ENCODE results near the gene PRR15.

The PRR15 gene

DNA sequence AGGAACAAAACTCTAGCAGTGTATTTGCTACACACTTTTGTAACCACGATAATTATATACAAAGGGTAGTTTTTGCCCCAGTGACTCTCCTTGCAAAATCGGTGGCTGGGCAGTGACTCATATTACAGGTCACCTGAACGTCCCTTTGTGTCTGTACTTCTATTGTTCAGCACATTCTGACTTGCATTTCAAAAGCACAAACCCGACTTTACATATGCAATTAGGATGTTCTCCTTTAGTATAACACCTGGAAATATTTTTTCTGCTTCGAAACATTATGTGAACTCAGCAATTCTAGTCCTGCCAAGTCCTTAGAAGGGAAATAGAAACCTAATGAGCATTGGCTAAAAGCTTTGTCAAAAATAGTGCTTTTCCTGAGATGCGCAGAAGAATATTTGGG, 6.0 kb downstream of the PRR15 start:
- DNase-seq (ENCODE audit: low spot score), result no peak

- DNase-seq (ENCODE audit: low spot score), result no peak
Observed at GRCh38 chr7:29572558-29572957, 8.9 kb downstream of the PRR15 start.

- no peak for DNase-seq (ENCODE audit: low spot score)
Observed at GRCh38 chr7:29573567-29573966, 9.9 kb downstream of the PRR15 start.

DNA sequence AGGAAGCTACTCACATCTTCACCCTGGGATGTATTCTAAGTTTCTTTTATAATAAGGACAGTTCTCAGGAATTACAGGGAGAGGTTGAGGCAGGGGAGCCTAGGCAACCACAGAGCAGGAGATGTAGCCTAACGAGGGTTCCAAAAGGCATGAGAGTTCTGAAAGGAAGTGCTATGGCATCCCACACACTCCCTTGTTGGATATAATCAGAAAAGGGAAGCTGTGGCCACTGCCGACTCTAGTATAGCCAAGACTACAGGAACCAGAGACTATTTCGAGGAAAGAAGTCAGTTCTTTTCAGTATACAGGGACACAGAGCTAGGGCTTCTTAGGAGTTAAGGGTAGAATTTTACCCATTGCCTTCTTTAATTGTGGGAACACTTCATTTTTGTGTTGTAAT, 11.0 kb downstream of the PRR15 start:
- DNase-seq (ENCODE audit: low spot score), result no peak

- DNase-seq (ENCODE audit: low spot score), result no peak
Observed at GRCh38 chr7:29587195-29587808, 23.7 kb downstream of the PRR15 start.

DNA sequence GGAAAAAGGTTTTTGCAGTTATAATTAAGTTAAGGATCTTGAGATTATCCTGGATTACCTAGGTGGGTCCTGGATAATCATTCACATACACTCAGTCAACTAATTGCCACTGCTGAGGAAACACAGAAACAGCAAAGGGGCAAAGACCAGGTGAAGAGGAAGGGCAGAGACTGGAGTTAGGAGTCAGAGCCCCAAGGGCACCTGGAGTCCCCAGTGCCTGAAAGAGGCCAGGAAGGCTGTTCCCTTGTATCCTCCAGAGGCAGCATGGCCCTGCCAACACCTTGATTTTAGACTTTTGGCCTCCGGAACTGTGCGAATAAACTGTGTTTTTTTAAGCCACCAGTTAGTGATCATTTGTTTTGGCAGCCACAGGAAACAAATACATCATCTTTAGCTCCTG, 24.6 kb downstream of the PRR15 start:
- DNase-seq (ENCODE audit: low spot score), result no peak

GRCh38 chr7:29588900-29589696, 25.5 kb downstream of the PRR15 start:
- peak; percentile 44 for DNase-seq (ENCODE audit: low spot score)

DNA sequence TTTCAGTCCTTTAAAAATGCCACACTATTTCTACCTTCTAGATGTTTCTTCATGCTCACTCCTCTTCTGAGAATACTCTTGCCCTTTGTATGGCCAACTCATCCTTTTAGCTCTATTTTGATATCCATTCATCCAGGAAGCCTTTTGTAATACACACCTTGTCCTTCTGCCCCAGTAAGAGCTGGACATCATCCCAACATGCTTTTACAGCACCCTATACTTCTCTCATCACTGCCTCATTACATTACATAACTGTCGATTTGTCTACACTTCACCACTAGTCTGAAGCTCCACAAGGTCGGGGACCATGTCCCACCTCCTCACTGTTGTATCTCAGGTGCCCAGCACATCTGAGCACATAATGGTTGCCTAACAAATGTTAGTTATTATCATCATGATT, 29.2 kb downstream of the PRR15 start:
- DNase-seq (ENCODE audit: low spot score), result no peak

GRCh38 chr7:29593459-29593858, 29.8 kb downstream of the PRR15 start:
- DNase-seq (ENCODE audit: low spot score), result no peak

- DNase-seq (ENCODE audit: low spot score), result no peak
Observed at GRCh38 chr7:29596593-29597178, 33.1 kb downstream of the PRR15 start.

GRCh38 chr7:29597266-29597665, 33.6 kb downstream of the PRR15 start:
- DNase-seq (ENCODE audit: low spot score), result no peak

DNA sequence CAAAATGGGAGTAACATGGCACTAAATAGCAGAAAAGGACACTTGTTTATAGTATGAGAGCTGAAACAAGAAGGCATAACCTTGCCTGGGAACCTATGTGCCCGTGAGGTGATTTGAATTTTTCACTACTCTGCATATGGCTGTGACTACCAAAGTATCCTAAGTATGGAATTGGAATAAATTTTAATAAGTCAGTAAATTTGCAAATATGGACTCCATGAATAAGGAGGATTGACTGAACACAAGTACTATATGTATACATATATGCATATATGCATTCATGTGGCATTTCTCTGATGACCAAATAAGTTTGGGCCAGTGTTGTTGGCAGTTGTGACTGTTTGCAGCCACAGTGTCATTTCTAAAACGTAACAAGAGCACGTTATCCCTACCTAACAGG, 34.5 kb downstream of the PRR15 start:
- no peak for DNase-seq (ENCODE audit: low spot score)

- DNase-seq (ENCODE audit: low spot score), result no peak
Observed at GRCh38 chr7:29598613-29599012, 35.0 kb downstream of the PRR15 start.

GRCh38 chr7:29599026-29599425, 35.4 kb downstream of the PRR15 start:
- no peak for DNase-seq (ENCODE audit: low spot score)

GRCh38 chr7:29600661-29601060, 37.0 kb downstream of the PRR15 start:
- DNase-seq (ENCODE audit: low spot score), result no peak

DNA sequence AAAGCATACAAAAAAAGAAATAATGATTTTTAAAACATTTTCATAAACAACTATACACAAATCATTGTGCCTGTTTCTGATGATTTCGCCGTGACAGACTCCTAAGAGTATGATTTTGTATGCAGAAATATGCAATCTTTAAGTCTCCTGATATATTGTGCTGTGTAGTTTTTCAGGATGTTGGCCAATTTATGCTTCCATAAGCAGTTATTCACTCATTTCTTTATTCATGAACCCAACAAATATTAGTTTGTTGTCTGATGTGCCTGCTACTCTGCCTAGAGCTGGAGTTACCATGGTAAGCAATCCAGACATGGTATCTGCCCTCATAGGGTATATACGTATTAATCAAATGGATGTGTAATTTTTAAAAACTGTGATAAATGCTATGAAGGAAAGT, 40.4 kb downstream of the PRR15 start:
- DNase-seq (ENCODE audit: low spot score), result no peak

DNA sequence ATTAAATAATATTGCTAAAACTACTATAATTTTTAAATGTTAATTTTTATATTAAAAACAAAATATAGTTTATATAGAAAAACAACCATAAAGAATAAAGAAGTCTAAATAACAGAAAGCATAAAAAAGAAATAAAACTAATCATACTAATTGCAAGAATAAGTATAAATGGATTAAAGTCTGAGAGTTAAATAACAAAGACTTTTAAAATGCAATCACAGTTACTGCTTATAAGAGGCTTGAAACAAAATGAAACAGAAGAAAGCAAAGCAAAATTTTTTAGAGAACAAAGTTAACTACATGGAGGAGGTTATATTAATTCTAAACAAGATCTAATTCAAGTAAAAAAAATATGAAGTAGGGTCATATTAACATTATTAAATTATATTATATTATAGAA, 41.1 kb downstream of the PRR15 start:
- DNase-seq (ENCODE audit: low spot score), result no peak

GRCh38 chr7:29605671-29606070, 42.0 kb downstream of the PRR15 start:
- no peak for DNase-seq (ENCODE audit: low spot score)

GRCh38 chr7:29606287-29606721, 42.7 kb downstream of the PRR15 start:
- no peak for DNase-seq (ENCODE audit: low spot score)

DNA sequence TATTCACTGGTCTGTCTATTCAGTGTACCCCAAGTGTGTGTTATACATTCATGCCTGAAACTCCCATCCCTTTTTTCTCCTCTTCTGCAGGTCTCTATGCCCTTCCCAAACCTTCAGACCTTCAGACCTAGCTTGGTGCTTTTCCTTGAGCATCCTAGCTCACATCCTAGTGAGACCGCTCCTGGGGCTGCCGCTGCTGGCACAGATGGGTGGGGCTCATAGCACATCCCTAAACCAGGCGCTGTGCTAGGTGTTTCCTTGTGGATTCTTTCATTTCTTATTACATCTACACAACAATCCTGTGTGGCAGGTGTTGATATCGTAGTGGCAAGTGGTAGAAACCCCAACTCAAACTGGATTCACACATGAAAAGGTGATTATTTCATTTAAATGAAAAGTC, 43.2 kb downstream of the PRR15 start:
- no peak for DNase-seq (ENCODE audit: low spot score)

DNA sequence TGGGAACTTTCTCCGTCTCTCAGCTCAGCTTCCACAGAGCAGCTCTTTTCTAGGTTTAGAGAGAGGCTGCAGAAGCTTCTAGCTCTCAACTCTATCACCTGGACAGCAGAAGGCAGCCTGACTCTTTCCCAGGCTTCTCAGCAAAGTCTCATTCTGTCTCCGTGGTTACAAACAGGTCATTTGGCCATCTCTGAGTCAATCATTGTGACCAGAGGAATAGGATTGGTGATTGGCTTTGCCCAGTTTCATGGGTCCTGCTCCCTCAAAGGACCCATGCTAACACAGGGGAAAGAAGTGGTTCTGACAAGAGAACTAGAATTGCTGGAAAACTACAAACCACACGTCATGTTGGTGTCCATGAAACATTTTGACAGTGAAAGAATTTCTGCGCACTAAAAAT, 43.6 kb downstream of the PRR15 start:
- no peak for DNase-seq (ENCODE audit: low spot score)

- no peak for DNase-seq (ENCODE audit: low spot score)
Observed at GRCh38 chr7:29607889-29608288, 44.3 kb downstream of the PRR15 start.
